Left ventricle myocardium inferior (tissue), 1 donor: ENCODE results near the gene MGST1. TPM values are rescaled to one million over a fixed set of nuclear protein-coding genes. Genes with fewer than 3 reads are reported as not detected.
A peak's percentile ranks its signal among the peaks of the same experiment; 100 is the strongest.
"Not testable (repeated sequence)": the region's sequence is repeated elsewhere in the genome, so short reads cannot be mapped to it uniquely, and the experiment has no call there.

Source experiments
- DNase-seq: peaks from one replicate; pipeline ENCODE4 v3.0.0-alpha.2; 2020
- H3K27ac ChIP-seq: fragments of 200-600 bp; replicated peaks from 2 replicates; pipeline ENCODE4 v1.8.0; 2021
- H3K27me3 ChIP-seq: fragments of 200-600 bp; 2 replicates; pipeline ENCODE4 v1.8.0; 2021; ENCODE audit warnings: low read depth
- H3K36me3 ChIP-seq: fragments of 200-600 bp; 2 replicates; pipeline ENCODE4 v1.8.0; 2021
- H3K4me1 ChIP-seq: fragments of 200-600 bp; 2 replicates; pipeline ENCODE4 v1.8.0; 2021
- H3K4me3 ChIP-seq: fragments of 200-600 bp; 2 replicates; pipeline ENCODE4 v1.8.0; 2021; ENCODE audit warnings: mild to moderate bottlenecking, moderate library complexity
- H3K9me3 ChIP-seq: fragments of 200-600 bp; replicated peaks from 2 replicates; pipeline ENCODE4 v1.8.0; 2021
- intact Hi-C: fragments of 100-400 bp; cut with micrococcal nuclease; formaldehyde crosslinking; loops from one replicate; pipeline ENCODE4 v1.11.0; 2022
- total RNA-seq: library from RNA; stranded (reverse); fragmentation: NEBNext Ultra II Directional; extraction: Animal tissue kit (Norgen Biotek cat#: 25700); gene quantifications from one replicate; pipeline ENCODE4 v1.2.1, GENCODE V29; 2021
- TF ChIP-seq, protein P1 (sequence below): fragments of 200-600 bp; IDR thresholded peaks from 2 replicates; pipeline ENCODE4 v1.8.0; 2021; ENCODE audit warnings: antibody characterized with exemption, mild to moderate bottlenecking, borderline replicate concordance
- donor health status: DM: no; HTN: yes; CAD: no; lungs with severe emphysema.

MGST1 gene
- total RNA-seq, 1 donor from 2014 or later = 15.2 TPM

GRCh38 chr12:16385782-16386646, 38.6 kb downstream of the MGST1 start:
- no peak for DNase-seq
- no peak overlapping the region for H3K4me3 ChIP-seq
- H3K9me3 ChIP-seq = peaks cover 1% of the 10 kb centered on the region
- H3K4me1 ChIP-seq = no peaks in the 10 kb centered on the region
- H3K36me3 ChIP-seq = no peaks in the 10 kb centered on the region
- H3K27ac ChIP-seq = no peak overlapping the region
- intact Hi-C loops = no loop called here
- peaks cover 13% of the 10 kb centered on the region for H3K27me3 ChIP-seq
- TF ChIP-seq, protein P1, sequence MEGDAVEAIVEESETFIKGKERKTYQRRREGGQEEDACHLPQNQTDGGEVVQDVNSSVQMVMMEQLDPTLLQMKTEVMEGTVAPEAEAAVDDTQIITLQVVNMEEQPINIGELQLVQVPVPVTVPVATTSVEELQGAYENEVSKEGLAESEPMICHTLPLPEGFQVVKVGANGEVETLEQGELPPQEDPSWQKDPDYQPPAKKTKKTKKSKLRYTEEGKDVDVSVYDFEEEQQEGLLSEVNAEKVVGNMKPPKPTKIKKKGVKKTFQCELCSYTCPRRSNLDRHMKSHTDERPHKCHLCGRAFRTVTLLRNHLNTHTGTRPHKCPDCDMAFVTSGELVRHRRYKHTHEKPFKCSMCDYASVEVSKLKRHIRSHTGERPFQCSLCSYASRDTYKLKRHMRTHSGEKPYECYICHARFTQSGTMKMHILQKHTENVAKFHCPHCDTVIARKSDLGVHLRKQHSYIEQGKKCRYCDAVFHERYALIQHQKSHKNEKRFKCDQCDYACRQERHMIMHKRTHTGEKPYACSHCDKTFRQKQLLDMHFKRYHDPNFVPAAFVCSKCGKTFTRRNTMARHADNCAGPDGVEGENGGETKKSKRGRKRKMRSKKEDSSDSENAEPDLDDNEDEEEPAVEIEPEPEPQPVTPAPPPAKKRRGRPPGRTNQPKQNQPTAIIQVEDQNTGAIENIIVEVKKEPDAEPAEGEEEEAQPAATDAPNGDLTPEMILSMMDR = peak; percentile 53

- H3K27ac ChIP-seq = no peak overlapping the region
- H3K36me3 ChIP-seq = no peaks in the 10 kb centered on the region
- H3K27me3 ChIP-seq = peaks cover 13% of the 10 kb centered on the region
- no peak for DNase-seq
- TF ChIP-seq, protein P1 = no peak
- no peak overlapping the region for H3K4me3 ChIP-seq
- no peaks in the 10 kb centered on the region for H3K4me1 ChIP-seq
- intact Hi-C loops = no loop called here
- H3K9me3 ChIP-seq = peaks cover 12% of the 10 kb centered on the region
Measured at GRCh38 chr12:16387919-16388318, 40.5 kb downstream of the MGST1 start.

GRCh38 chr12:16389594-16389993, 42.1 kb downstream of the MGST1 start:
- intact Hi-C loops = no loop called here
- H3K27ac ChIP-seq = no peak overlapping the region
- peaks cover 2% of the 10 kb centered on the region for H3K27me3 ChIP-seq
- H3K4me3 ChIP-seq = no peak overlapping the region
- no peaks in the 10 kb centered on the region for H3K36me3 ChIP-seq
- DNase-seq = no peak
- H3K9me3 ChIP-seq = peaks cover 28% of the 10 kb centered on the region
- TF ChIP-seq, protein P1 = no peak
- H3K4me1 ChIP-seq = no peaks in the 10 kb centered on the region

GRCh38 chr12:16392846-16393535, 45.5 kb downstream of the MGST1 start:
- TF ChIP-seq, protein P1 = no peak
- intact Hi-C loops = no loop called here
- no peaks in the 10 kb centered on the region for H3K27me3 ChIP-seq
- no peak for DNase-seq
- no peak overlapping the region for H3K4me3 ChIP-seq
- H3K36me3 ChIP-seq = no peaks in the 10 kb centered on the region
- peaks cover 44% of the 10 kb centered on the region for H3K9me3 ChIP-seq
- no peaks in the 10 kb centered on the region for H3K4me1 ChIP-seq
- H3K27ac ChIP-seq = no peak overlapping the region

- no peak for DNase-seq
- Histone ChIP-seq H3K36me3 (no peaks in the 10 kb centered on the region), H3K4me1 (no peaks in the 10 kb centered on the region), H3K27ac (no peak overlapping the region), H3K27me3 (no peaks in the 10 kb centered on the region), H3K4me3 (no peak overlapping the region), H3K9me3 (peaks cover 31% of the 10 kb centered on the region)
- intact Hi-C loops = no loop called here
- TF ChIP-seq, protein P1 = no peak
Measured at GRCh38 chr12:16399101-16399500, 51.7 kb downstream of the MGST1 start.

GRCh38 chr12:16401835-16402234, 54.4 kb downstream of the MGST1 start:
- not testable (repeated sequence) for H3K27me3 ChIP-seq

More at GRCh38 chr12:16401835-16402234, 54.4 kb downstream of the MGST1 start:
- H3K36me3 ChIP-seq, H3K4me1 ChIP-seq, DNase-seq, H3K4me3 ChIP-seq, H3K27ac ChIP-seq, intact Hi-C loops: not testable (repeated sequence)
- H3K9me3 ChIP-seq = peaks cover 29% of the 10 kb centered on the region
